GM04504 (cell line): ENCODE data around the gene FBXL3.
"Not testable (repeated sequence)": the region's sequence is repeated elsewhere in the genome, so short reads cannot be mapped to it uniquely, and the experiment has no call there.

Experiments
- DNase-seq: peaks from one replicate; pipeline ENCODE4 v3.0.0-alpha.2; 2012; ENCODE audit warnings: low read depth

Gene FBXL3

DNA sequence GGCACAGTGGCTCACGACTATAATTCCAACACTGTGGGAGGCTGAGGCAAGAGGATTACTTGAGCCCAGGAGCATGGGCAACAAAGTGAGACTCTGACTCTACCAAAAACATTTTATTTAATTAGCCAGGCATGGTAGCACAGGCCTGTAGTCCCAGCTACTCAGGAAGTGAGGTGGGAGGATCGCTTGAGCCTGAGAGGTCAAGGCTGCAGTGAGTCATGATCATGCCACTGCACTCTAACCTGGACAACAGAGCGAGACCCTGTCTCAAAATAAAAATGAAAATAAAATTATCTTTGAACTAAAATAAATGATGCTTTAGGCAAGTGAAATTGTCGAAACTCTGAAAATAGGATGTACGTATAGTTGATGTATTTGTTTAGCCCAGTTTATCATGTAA lies 43.3 kb downstream of the FBXL3 start:
- no peak for DNase-seq

DNA sequence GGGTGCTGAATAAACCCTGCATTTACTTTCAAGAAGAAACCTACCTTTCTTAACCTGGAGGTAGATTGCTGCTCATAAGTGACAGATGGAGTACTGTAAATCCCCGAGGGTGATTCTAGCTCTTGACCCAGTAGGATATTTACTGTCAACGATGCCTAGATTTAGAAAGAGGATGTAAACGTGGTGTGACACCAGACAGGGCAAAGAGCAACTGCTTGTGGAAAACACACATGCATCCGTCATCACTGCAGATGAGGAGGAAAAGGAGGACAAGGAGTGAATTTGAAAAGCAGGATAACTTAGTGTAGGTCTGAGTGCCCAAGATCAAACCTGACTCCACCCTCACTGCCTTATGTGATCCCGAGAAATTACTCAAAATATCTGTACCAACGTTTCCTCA lies 44.9 kb downstream of the FBXL3 start:
- DNase-seq: no peak

DNA sequence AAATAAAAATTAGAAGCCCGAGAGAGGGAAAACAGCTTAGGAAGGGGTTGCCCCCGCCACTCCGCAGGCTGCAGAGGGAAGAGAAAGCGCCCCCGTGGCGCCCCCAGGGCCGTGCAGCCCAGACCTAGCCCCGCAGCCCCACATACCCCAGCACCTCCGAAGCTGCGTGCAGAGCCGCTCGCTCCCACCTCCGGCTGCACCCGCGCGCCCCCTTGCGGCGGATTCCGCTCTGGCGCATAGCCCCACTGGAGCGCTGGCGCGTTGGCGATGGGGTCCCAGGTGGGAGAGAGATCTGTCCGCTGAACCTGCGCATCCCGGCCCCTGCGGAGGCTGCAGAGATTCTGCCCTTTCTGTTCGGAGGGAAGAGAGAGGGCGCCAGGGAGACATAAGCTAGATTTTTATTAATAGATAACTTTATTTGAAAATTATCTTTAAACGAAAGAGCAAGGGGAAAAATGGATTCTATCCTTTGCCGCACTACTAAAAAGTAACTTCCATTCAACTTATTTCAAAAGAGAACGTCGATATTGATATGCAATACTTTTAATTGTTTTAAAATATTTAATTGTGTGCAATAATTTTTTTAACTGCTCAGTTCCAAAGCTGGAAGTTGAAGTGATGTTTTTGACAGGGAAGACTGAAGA lies 46.8 kb downstream of the FBXL3 start:
- DNase-seq: no peak

DNA sequence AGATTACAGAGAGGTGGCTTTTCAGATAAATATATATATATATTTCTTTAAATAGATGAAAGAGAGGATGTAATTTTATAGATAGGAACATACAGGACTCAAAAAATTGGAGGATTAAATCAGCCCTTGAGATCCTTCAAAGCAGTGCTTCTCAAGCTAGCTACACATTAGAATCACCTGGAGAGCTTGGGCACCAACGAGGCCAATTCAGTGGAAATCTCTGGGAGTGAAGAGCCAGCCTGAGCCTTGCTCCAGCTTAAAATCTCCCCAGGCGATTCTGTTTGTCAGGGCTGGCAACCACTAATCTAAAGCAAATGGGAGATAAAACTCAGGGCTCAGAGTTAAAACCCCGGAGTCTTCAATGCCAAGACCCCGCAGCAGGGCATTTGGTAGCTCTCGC lies 50.0 kb downstream of the FBXL3 start:
- no peak for DNase-seq

- DNase-seq: no peak
Observed at GRCh38 chr13:76976490-76976889, 50.5 kb downstream of the FBXL3 start.

DNA sequence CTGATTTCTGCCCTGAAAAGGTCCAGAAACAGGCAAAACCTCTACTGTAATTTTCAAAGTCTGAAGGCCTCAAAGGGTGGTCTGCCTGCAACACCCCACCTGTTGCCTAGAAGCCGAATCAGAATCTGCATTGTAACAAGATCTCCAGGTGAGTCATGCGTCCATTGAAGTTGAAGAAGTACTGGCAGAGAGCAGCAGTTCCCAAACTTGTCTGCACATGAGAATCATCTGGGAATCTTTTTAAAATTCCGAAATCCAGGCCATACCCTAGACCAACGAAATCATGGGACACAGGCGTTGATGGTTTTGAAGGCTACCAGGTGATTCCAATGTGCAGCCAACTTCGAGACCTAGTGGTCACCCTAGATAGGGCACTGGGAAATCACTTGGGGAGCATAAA lies 51.1 kb downstream of the FBXL3 start:
- DNase-seq: no peak

GRCh38 chr13:76974618-76974975 lies 52.4 kb downstream of the FBXL3 start:
- no peak for DNase-seq

DNA sequence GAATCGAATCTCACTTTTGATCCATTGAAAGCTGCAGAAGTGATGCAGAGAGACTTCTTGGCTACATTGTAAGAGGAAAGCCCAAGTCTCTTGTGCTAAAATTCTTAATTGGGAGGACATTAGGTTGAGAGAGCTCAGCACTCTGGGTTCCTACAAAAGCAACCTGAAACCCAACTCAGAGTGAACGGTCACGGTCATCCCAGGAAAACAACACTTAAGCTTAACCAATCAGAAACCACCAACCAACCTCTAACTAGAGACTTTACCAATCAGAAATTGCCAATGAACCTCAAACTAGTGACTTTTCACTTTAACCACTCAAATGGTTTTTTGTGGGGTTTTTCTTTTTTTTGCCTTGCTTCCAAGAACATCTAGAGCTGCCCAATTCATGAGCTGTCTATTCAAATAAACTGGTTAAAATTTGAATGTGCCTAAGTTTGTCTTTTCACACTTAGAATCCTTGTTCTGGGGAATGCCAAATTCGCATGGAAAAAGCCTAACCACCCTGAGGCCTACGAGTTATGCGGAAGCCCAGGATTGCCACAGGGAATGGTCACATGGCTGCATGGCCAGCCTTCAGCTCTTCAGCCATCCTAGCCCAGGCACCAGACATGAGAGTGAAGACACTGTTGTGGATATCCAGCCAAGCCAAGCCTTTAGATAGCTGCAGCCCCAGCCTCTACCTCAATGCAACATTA lies 52.9 kb downstream of the FBXL3 start:
- no peak for DNase-seq

DNA sequence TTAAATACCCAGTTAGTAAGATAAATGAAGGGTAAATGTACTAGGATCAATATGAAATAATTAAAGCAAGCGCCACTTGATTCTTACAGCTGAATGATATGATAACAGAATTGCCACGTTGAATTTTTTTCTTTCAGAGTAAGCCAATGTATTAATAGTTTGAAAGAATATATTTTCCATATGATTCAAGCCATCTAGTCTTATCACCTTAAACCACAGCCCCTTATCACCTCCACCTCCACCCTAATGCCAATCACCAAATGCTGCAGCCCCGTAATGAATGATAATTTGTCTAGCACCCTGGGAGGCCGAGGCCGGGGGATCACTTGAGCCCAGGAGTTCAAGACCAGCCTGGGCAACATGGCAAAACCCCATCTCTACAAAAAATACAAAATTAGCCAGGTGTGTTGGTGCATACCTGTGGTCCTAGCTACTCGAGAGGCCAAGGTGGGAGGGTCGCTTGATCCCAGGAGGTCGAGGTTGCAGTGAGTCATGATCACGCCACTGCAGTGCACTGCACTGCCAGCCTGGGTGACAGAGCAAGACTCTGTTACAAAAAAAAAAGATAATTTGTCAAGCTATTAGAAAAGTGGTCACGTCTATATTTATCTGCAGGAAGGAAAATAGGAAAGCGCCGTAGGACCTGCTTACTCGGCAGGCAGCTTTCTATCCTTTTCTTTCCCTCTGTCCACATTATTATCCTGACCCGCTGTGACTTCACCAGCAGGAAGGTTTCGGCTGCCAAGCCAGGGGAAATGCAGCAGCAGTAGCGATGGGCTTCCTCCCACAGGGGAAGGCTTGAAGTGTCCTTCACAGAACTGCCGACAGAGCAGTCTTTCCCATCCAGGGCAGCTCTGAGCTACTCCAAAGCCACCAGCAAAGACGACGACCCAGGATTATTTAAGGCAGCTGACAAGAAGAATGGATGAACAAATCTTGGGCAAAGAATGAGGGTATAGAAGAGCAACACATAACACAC lies 54.8 kb downstream of the FBXL3 start:
- no peak for DNase-seq

GRCh38 chr13:76971215-76971614 lies 55.7 kb downstream of the FBXL3 start:
- no peak for DNase-seq

DNA sequence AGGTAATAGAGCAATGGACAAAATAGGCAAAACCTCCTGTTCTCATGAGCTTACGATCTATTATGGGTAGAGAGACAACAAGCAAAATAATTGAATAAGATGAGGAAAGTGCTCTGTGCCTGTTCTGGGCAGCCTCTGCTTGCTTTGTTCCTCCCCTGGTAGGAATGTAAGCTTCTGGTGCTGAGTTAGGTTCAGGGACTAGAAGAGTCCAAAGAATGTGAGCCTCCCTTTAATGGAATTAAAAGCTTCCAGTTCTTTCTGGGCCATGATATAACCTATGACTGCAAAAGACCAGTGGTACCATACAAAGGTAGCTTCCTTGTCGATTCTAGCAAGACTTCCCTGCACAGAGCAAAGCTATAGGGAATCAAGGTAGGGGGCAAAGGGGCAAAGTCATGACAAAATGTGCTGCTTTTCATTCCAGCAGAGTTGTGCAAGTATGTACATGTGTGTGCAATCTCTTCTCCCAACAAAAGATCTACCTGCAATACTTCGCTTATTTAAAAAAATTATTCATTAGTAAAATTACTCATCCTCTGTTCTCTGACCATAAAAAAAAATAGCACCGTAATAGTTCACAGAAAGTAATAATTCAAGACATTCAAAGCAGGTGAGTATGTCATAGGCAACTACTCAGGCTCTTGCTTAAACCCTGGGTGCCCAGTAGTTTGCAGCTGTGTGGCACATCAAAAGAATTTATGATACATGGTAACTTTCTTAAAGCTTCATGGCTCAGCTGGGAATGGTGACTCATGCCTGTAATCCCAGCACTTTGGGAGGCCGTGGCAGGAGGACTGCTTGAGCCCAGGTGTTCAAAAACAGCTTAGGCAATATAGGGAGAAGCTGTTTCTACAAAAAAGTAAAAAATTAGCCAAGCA lies 57.2 kb downstream of the FBXL3 start:
- no peak for DNase-seq

- no peak for DNase-seq
Observed at GRCh38 chr13:76968041-76968440, 58.9 kb downstream of the FBXL3 start.

DNA sequence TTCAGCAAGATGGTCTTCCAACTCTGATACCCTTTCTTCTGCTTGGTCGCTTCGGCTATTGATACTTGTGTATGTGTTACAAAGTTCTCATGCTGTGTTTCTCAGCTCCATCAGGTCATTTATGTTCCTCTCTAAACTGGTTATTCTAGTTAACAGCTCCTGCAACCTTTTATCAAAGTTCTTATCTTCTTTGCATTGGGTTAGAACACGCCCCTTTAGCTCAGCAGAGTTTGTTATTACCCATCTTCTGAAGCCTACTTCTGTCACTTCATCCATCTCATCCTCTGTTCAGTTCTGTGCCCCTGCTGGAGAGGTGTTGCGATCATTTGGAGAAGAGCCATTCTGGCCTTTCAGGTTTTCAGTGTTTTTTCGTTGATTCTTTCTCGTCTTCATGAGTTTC lies 59.9 kb downstream of the FBXL3 start:
- no peak for DNase-seq

GRCh38 chr13:76965759-76966421 lies 61.1 kb downstream of the FBXL3 start:
- peak; percentile 62 for DNase-seq

- not testable (repeated sequence) for DNase-seq
Observed at GRCh38 chr13:76959734-76960133, 67.2 kb downstream of the FBXL3 start.

- no peak for DNase-seq
Observed at GRCh38 chr13:76958841-76959432, 68.0 kb downstream of the FBXL3 start.

DNA sequence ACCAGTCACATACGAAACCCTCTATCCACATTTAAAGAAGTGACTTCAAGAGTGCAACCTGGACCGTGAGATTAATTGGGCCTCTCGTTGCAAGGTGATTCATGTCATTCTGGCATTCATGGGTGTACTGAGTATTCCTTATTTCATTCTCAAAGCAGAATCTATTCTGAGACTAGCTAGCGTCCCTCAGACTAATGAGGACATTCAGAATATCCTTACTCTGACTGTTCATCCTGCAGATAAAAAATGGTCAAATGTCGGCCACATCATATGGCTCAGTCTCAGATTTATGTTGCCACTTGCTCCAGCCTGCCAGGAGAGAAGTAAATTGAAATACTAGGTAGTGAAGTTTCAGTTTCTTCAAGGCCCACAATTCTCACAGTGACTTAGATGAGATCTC lies 71.3 kb downstream of the FBXL3 start:
- no peak for DNase-seq
